ENCODE results near the gene ARID4A.

- TF ChIP-seq CTCF (IDR thresholded peaks at IDR 0.05) (no peak), EP300 (IDR thresholded peaks at IDR 0.05) (no peak), MAFK (IDR thresholded peaks at IDR 0.05; ENCODE audit: partially characterized antibody) (no peak)
Measured at GRCh38 chr14:58332561-58332960, 34.2 kb downstream of the ARID4A start.
